ENCODE results near the gene PPP6R2.

DNA sequence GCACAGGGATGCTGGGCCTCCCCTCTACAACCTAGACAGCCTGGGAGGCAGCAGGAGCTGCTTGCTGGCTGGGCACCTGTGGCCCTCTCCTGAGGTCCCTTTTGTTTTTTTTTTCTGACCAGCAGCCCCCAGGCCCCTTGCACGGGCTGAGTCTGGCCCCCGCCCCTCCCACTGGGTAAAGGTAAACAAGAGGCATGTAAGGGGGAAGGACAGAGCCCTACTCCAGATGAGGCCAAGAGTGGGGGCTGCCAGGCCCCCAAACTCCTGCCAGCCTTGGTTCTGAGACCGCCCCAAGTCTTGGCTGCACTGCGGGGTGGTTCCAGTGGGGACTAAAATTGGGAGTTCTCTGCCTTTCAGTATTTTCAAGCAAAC is 44.9 kb upstream of the PPP6R2 start:
- TF ChIP-seq, protein P1, sequence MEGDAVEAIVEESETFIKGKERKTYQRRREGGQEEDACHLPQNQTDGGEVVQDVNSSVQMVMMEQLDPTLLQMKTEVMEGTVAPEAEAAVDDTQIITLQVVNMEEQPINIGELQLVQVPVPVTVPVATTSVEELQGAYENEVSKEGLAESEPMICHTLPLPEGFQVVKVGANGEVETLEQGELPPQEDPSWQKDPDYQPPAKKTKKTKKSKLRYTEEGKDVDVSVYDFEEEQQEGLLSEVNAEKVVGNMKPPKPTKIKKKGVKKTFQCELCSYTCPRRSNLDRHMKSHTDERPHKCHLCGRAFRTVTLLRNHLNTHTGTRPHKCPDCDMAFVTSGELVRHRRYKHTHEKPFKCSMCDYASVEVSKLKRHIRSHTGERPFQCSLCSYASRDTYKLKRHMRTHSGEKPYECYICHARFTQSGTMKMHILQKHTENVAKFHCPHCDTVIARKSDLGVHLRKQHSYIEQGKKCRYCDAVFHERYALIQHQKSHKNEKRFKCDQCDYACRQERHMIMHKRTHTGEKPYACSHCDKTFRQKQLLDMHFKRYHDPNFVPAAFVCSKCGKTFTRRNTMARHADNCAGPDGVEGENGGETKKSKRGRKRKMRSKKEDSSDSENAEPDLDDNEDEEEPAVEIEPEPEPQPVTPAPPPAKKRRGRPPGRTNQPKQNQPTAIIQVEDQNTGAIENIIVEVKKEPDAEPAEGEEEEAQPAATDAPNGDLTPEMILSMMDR (conservative IDR thresholded peaks at IDR 0.05): no peak
- no peak for TF ChIP-seq ZFX (IDR thresholded peaks at IDR 0.05)

Data from C4-2B (cell line).